H9 (cell line): ENCODE results near the gene SLC24A3. TPM values are rescaled to one million over a fixed set of nuclear protein-coding genes. Genes with fewer than 3 reads are reported as not detected.

ENCODE experiments used
- DNase-seq: peaks from one replicate; pipeline ENCODE4 v3.0.0-alpha.2; 2017
- H2AFZ ChIP-seq: one replicate; pipeline ENCODE4 v1.6.1; 2013; ENCODE audit warnings: mild to moderate bottlenecking, low read length, control low read depth, moderate library complexity
- H2AK5ac ChIP-seq: 2 replicates; pipeline ENCODE4 v1.6.1; 2013; ENCODE audit warnings: low read length, control low read depth, mixed read lengths; ENCODE audit not compliant: insufficient read length
- H2BK120ac ChIP-seq: one replicate; pipeline ENCODE4 v1.6.1; 2013; ENCODE audit warnings: low read depth, mild to moderate bottlenecking, low read length, control low read depth, inconsistent platforms; ENCODE audit not compliant: poor library complexity, severe bottlenecking
- H2BK12ac ChIP-seq: 2 replicates; pipeline ENCODE4 v1.6.1; 2013; ENCODE audit warnings: low read length, control low read depth, mixed read lengths, low read depth; ENCODE audit not compliant: insufficient read length
- H2BK15ac ChIP-seq: 2 replicates; pipeline ENCODE4 v1.6.1; 2013; ENCODE audit warnings: low read depth, low read length, control low read depth
- H2BK20ac ChIP-seq: one replicate; pipeline ENCODE4 v1.6.1; 2013; ENCODE audit warnings: low read depth, mild to moderate bottlenecking, low read length, control low read depth, inconsistent platforms; ENCODE audit not compliant: poor library complexity, severe bottlenecking
- H2BK5ac ChIP-seq: 2 replicates; pipeline ENCODE4 v1.6.1; 2013; ENCODE audit warnings: low read length, control low read depth, mixed read lengths; ENCODE audit not compliant: insufficient read length
- H3K14ac ChIP-seq: 2 replicates; pipeline ENCODE4 v1.6.1; 2013; ENCODE audit warnings: low read length, control low read depth; ENCODE audit not compliant: insufficient read depth
- H3K18ac ChIP-seq: 2 replicates; pipeline ENCODE4 v1.6.1; 2013; ENCODE audit warnings: low read depth, mild to moderate bottlenecking, mixed read lengths, low read length, control low read depth; ENCODE audit not compliant: insufficient read length
- H3K23ac ChIP-seq: 2 replicates; pipeline ENCODE4 v1.6.1; 2013; ENCODE audit warnings: low read length, control low read depth, mixed read lengths, low read depth; ENCODE audit not compliant: insufficient read length
- H3K23me2 ChIP-seq: 2 replicates; pipeline ENCODE4 v1.6.1; 2013; ENCODE audit warnings: low read depth, mild to moderate bottlenecking, mixed read lengths, low read length, control low read depth; ENCODE audit not compliant: insufficient read length, poor library complexity, severe bottlenecking
- H3K27ac ChIP-seq: 2 replicates; pipeline ENCODE4 v1.5.1; 2013; ENCODE audit warnings: low read length, control low read depth, mixed read lengths, low read depth; ENCODE audit not compliant: insufficient read length
- H3K27me3 ChIP-seq: 2 replicates; pipeline ENCODE4 v1.6.1; 2013; ENCODE audit warnings: low read length, control low read depth, inconsistent platforms; ENCODE audit not compliant: insufficient read depth
- H3K4ac ChIP-seq: 2 replicates; pipeline ENCODE4 v1.6.1; 2013; ENCODE audit warnings: low read depth, mild to moderate bottlenecking, control low read depth, inconsistent platforms, low read length, moderate library complexity
- H3K4me1 ChIP-seq: 2 replicates; pipeline ENCODE4 v1.6.1; 2013; ENCODE audit warnings: low read length, control low read depth, inconsistent platforms; ENCODE audit not compliant: insufficient read depth
- H3K4me2 ChIP-seq: 2 replicates; pipeline ENCODE4 v1.6.1; 2013; ENCODE audit warnings: low read length, control low read depth, mixed read lengths; ENCODE audit not compliant: insufficient read length, insufficient read depth
- H3K56ac ChIP-seq: 2 replicates; pipeline ENCODE4 v1.6.1; 2013; ENCODE audit warnings: low read depth, mild to moderate bottlenecking, mixed read lengths, low read length, control low read depth; ENCODE audit not compliant: insufficient read length
- H3K79me1 ChIP-seq: 2 replicates; pipeline ENCODE4 v1.6.1; 2013; ENCODE audit warnings: low read depth, mild to moderate bottlenecking, moderate library complexity, low read length, control low read depth, inconsistent platforms; ENCODE audit not compliant: insufficient read depth, poor library complexity, severe bottlenecking
- H3K79me2 ChIP-seq: 2 replicates; pipeline ENCODE4 v1.6.1; 2013; ENCODE audit warnings: low read length, control low read depth, inconsistent platforms; ENCODE audit not compliant: insufficient read depth
- H3K9ac ChIP-seq: 2 replicates; pipeline ENCODE4 v1.6.1; 2013; ENCODE audit warnings: low read length, control low read depth, mixed read lengths; ENCODE audit not compliant: insufficient read length; ENCODE audit errors: extremely low read depth
- H3K9me3 ChIP-seq: one replicate; pipeline ENCODE4 v1.6.1; 2013; ENCODE audit warnings: low read depth, low read length, inconsistent platforms; ENCODE audit not compliant: control insufficient read depth
- H3T11ph ChIP-seq: one replicate; pipeline ENCODE4 v1.6.1; 2013; ENCODE audit warnings: mild to moderate bottlenecking, low read length, control low read depth, inconsistent platforms
- H4K20me1 ChIP-seq: one replicate; pipeline ENCODE4 v1.6.1; 2013; ENCODE audit not compliant: control insufficient read depth, insufficient read length, insufficient read depth
- H4K5ac ChIP-seq: 2 replicates; pipeline ENCODE4 v1.6.1; 2013; ENCODE audit warnings: low read depth, mild to moderate bottlenecking, mixed read lengths, low read length, control low read depth; ENCODE audit not compliant: insufficient read length
- H4K8ac ChIP-seq: replicated peaks from 2 replicates; pipeline ENCODE4 v1.6.1; 2013; ENCODE audit warnings: low read length, control low read depth, mixed read lengths, low read depth; ENCODE audit not compliant: insufficient read length
- H4K91ac ChIP-seq: 2 replicates; pipeline ENCODE4 v1.6.1; 2013; ENCODE audit warnings: low read depth, mild to moderate bottlenecking, moderate library complexity, mixed read lengths, low read length, control low read depth; ENCODE audit not compliant: insufficient read length
- H3K27ac Mint-ChIP-seq, 3 experiments: 2 replicates in 2 of 3; 3 replicates in 1 of 3; pipeline ENCODE4 v1.8.0; 2020 to 2021; ENCODE audit warnings: mixed read lengths in 3 of 3, mild to moderate bottlenecking in 1 of 3, moderate library complexity in 1 of 3
- H3K27me3 Mint-ChIP-seq: 2 replicates; pipeline ENCODE4 v1.8.0; 2021; ENCODE audit warnings: low read depth, mild to moderate bottlenecking, moderate library complexity, mixed read lengths
- H3K36me3 Mint-ChIP-seq, 3 experiments: 2 replicates in 2 of 3; 3 replicates in 1 of 3; pipeline ENCODE4 v1.8.0; 2020 to 2021; ENCODE audit warnings: low read depth in 3 of 3, mixed read lengths in 3 of 3; ENCODE audit not compliant: insufficient read depth in 1 of 3
- H3K4me1 Mint-ChIP-seq, 2 experiments: 2 replicates each; pipeline ENCODE4 v1.8.0; 2020; ENCODE audit warnings: mixed read lengths in 2 of 2
- H3K4me3 Mint-ChIP-seq, 2 experiments: 2 replicates in 1 of 2; 3 replicates in 1 of 2; pipeline ENCODE4 v1.8.0; 2020 to 2021; ENCODE audit warnings: mild to moderate bottlenecking in 2 of 2, mixed read lengths in 2 of 2, moderate library complexity in 1 of 2
- H3K9me3 Mint-ChIP-seq, 2 experiments: 2 replicates in 1 of 2; 3 replicates in 1 of 2; pipeline ENCODE4 v1.8.0; 2020; ENCODE audit warnings: mild to moderate bottlenecking in 2 of 2, mixed read lengths in 2 of 2, moderate library complexity in 1 of 2
- CTCF ChIP-seq: fragments of 200-600 bp; sonication (generic); conservative IDR thresholded peaks from 3 replicates; pipeline ENCODE4 v1.8.0; 2021; ENCODE audit warnings: antibody characterized with exemption, mild to moderate bottlenecking
- WGBS: extraction: QIAGEN DNeasy Blood & Tissue Kit; methylation state at CpG from one replicate; pipeline ENCODE4 v1.1.7; 2013; ENCODE audit warnings: missing lambda C conversion rate, low lambda C conversion rate, mixed read lengths; ENCODE audit not compliant: insufficient read length; ENCODE audit errors: extremely low coverage; 5-methylcytosine and 5-hydroxymethylcytosine counted together
- total RNA-seq: library from RNA; stranded (reverse); gene quantifications from 2 replicates; pipeline ENCODE4 v1.2.1, GENCODE V29; 2021

The SLC24A3 gene
- total RNA-seq, 1 experiment from 2014 or later = 0.83 TPM

GRCh38 chr20:19466206-19466928, 253.9 kb downstream of the SLC24A3 start:
- H3K36me3 Mint-ChIP-seq = no peaks in the 10 kb centered on the region
- H2BK20ac ChIP-seq = no peak overlapping the region
- H3K27ac Mint-ChIP-seq = no peak overlapping the region
- no peak overlapping the region for H4K91ac ChIP-seq
- no peak overlapping the region for H3K4me2 ChIP-seq
- H3K4me1 ChIP-seq = no peaks in the 10 kb centered on the region
- TF ChIP-seq CTCF = no peak
- H3K9me3 Mint-ChIP-seq = no peaks in the 10 kb centered on the region
- no peak overlapping the region for H3K4ac ChIP-seq
- no peak overlapping the region for H2AK5ac ChIP-seq
- no peak overlapping the region for H3K4me3 Mint-ChIP-seq
- no peaks in the 10 kb centered on the region for H3K23me2 ChIP-seq
- H3K4me1 Mint-ChIP-seq = no peaks in the 10 kb centered on the region
- H3K9ac ChIP-seq = no peak overlapping the region
- no peak overlapping the region for H4K5ac ChIP-seq
- H2BK5ac ChIP-seq = no peak overlapping the region
- WGBS = no CpG with 5 or more reads among the region's 10 CpGs
- H3K27me3 ChIP-seq = no peaks in the 10 kb centered on the region
- H3K9me3 ChIP-seq = no peaks in the 10 kb centered on the region
- no peak overlapping the region for H2AFZ ChIP-seq
- no peak overlapping the region for H3T11ph ChIP-seq
- no peaks in the 10 kb centered on the region for H3K79me2 ChIP-seq
- H3K23ac ChIP-seq = no peak overlapping the region
- no peak overlapping the region for H2BK15ac ChIP-seq
- no peak overlapping the region for H3K27ac ChIP-seq
- H3K18ac ChIP-seq = no peak overlapping the region
- no peak for DNase-seq
- no peaks in the 10 kb centered on the region for H4K20me1 ChIP-seq
- H3K27me3 Mint-ChIP-seq = peaks cover 3% of the 10 kb centered on the region
- H3K56ac ChIP-seq = no peak overlapping the region
- H3K79me1 ChIP-seq = no peaks in the 10 kb centered on the region
- no peak overlapping the region for H2BK12ac ChIP-seq
- no peak overlapping the region for H4K8ac ChIP-seq
- no peak overlapping the region for H2BK120ac ChIP-seq
- no peak overlapping the region for H3K14ac ChIP-seq
